ENCODE data around the gene MAP4K3.
A peak's percentile ranks its signal among the peaks of the same experiment; 100 is the strongest.

The MAP4K3 gene

DNA sequence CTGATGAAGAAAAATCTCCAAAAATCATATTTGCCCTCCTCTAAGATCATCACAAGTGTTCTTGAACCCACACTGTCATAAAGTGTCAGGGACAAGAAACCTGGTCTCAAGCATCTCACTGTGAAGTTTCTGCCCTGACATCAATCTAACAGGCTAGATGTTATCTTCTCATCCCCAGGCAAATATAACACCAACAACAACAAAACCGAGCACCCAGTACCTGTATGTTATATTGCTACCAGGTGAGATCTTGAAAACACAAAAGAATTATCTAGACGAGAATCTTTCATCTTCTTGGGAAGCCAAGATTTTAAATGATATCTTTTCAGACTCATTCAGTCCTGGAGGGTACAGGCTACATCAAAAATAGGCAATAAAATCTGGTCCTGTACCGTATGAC is 8.8 kb upstream of the MAP4K3 start:
- intact Hi-C loops (cut with DNase I; ENCODE audit: low total_unique reads): no loop called here
- no peaks in the 10 kb centered on the region for H3K9me3 ChIP-seq
- no peak overlapping the region for H3K27ac ChIP-seq
- no peak for DNase-seq
- TF ChIP-seq, protein P1, sequence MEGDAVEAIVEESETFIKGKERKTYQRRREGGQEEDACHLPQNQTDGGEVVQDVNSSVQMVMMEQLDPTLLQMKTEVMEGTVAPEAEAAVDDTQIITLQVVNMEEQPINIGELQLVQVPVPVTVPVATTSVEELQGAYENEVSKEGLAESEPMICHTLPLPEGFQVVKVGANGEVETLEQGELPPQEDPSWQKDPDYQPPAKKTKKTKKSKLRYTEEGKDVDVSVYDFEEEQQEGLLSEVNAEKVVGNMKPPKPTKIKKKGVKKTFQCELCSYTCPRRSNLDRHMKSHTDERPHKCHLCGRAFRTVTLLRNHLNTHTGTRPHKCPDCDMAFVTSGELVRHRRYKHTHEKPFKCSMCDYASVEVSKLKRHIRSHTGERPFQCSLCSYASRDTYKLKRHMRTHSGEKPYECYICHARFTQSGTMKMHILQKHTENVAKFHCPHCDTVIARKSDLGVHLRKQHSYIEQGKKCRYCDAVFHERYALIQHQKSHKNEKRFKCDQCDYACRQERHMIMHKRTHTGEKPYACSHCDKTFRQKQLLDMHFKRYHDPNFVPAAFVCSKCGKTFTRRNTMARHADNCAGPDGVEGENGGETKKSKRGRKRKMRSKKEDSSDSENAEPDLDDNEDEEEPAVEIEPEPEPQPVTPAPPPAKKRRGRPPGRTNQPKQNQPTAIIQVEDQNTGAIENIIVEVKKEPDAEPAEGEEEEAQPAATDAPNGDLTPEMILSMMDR (IDR thresholded peaks at IDR 0.05): no peak
- H3K27me3 ChIP-seq: no peaks in the 10 kb centered on the region
- peaks cover 0 to 17% (median 0%) of the 10 kb centered on the region in 3 donors for H3K36me3 ChIP-seq
- peaks cover 0 to 4% (median 0%) of the 10 kb centered on the region in 4 donors for H3K4me1 ChIP-seq
- no peak overlapping the region for H3K4me3 ChIP-seq

DNA sequence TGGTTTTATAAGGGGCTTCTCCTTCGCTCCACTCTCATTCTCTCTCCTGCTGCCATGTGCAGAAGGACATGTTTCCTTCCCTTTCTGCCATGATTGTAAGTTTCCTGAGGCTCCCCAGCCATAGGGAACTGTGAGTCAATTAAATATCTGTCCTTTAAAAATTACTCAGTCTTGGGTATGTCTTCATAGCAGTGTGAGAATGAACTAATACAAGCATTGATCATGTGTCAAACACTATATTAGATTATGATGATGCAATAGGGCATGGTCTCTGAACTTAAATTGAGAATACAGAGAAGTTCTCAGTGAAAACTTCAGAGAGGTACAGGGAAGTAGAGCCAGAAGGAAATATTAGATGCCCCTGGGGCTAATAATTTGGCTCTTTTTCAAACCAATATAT is 5.9 kb upstream of the MAP4K3 start:
- no peak for DNase-seq
- H3K36me3 ChIP-seq: peaks cover 0 to 17% (median 0%) of the 10 kb centered on the region in 3 donors
- no peaks in the 10 kb centered on the region for H3K27me3 ChIP-seq
- peaks cover 0 to 27% (median 12%) of the 10 kb centered on the region in 4 donors for H3K4me1 ChIP-seq
- TF ChIP-seq, protein P1 (IDR thresholded peaks at IDR 0.05): no peak
- H3K27ac ChIP-seq: no peak overlapping the region
- H3K4me3 ChIP-seq: no peak overlapping the region
- intact Hi-C loops (cut with DNase I; ENCODE audit: low total_unique reads): no loop called here
- H3K9me3 ChIP-seq: no peaks in the 10 kb centered on the region

DNA sequence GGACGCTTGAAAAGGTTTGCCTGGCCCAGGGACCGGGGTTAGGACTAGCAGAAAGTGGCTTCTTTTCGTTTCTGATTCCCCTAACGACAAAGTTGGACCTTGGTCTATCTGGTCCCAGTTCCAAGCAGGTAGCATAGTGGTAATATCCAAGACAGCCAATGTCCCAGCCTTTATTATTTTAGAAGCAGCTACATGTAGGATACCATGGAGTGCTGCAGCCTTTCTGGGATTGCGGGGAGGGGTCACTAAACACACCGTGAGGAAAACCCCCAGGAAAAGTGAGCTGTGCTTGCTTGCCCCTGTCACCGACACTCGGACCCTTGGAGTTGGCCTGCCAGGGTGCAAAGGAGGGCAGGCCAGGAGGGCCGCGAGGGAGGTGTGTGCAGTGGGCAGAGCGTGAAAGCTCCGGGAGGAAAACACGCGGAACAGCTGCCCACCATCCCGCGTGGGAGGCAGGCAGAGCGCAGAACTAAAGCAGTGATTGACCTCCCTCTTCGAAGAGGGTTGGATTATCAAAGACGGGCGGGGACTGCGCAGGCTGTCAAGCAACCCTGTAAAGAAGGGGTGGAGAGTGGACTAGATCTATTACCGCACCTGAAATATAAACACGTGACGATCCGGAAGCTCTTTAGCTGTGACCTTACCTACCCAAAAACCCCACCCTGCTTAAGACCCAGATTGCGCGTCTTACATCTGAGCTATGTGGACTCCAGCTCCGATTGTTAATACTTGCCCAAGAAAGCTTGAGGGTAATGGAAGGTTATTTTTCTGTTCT is 624 bp upstream of the MAP4K3 start:
- H3K9me3 ChIP-seq: no peaks in the 10 kb centered on the region
- intact Hi-C loops (cut with DNase I; ENCODE audit: low total_unique reads): loop anchor here (5.0 kb wide), 1 partner anchor 55 kb away; no protein-coding TSS in a partner anchor
- peaks cover 0 to 53% (median 35%) of the 10 kb centered on the region in 4 donors for H3K4me1 ChIP-seq
- TF ChIP-seq, protein P1 (IDR thresholded peaks at IDR 0.05): no peak
- H3K27ac ChIP-seq: peak overlapping the region; percentile 96 to 98
- H3K4me3 ChIP-seq: peak overlapping the region; percentile 90 to 94
- H3K36me3 ChIP-seq: peaks cover 0 to 4% (median 0%) of the 10 kb centered on the region in 3 donors
- H3K27me3 ChIP-seq: no peaks in the 10 kb centered on the region
- DNase-seq: peak; percentile 23 to 70

DNA sequence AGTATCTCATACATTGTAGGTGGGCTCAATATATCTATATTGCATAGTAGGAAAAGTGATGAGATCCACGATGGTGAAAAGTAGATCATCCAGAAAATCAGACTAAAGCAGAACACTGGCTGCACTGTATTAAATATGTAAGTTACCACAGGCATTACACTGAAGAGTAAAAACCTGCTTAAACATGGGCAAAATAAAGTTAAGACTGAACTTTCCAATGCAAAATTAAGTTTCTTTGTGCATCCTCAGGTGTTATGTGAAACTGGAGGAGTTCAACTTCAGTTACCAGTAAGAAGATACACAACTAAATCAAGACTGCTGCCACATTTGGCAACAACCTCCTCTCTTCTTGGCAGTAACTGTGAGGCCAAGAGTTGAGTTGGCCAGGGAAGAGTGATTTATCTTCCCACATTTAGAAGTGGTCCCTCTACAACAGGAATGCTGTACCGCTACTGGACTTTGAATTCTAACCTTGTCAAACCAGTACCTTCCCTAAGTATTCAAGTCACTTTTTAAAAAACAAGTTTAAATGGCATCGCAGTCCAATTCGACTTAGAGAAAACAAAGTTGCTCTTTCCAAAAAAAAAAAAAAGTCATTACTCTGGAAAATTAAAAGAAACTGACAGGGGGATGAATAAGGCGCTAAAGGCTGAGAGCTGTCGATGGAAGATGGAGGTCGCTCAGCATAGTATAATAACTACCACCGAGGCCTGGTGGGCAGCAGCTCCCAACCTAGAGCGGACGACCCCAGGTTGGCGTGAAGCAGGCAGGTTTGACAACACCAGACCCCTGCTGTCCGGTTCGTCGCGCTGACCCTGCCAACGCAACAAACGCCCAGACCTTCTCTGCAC is 1.1 kb downstream of the MAP4K3 start:
- peaks cover 0 to 4% (median 0%) of the 10 kb centered on the region in 3 donors for H3K36me3 ChIP-seq
- intact Hi-C loops (cut with DNase I; ENCODE audit: low total_unique reads): loop anchor here (5.0 kb wide), 1 partner anchor 54 kb away; no protein-coding TSS in a partner anchor
- TF ChIP-seq, protein P1 (IDR thresholded peaks at IDR 0.05): no peak
- peak overlapping the region; percentile 90 to 94 for H3K4me3 ChIP-seq
- no peaks in the 10 kb centered on the region for H3K27me3 ChIP-seq
- no peaks in the 10 kb centered on the region for H3K9me3 ChIP-seq
- H3K27ac ChIP-seq: peak overlapping the region; percentile 96 to 98
- peaks cover 0 to 66% (median 48%) of the 10 kb centered on the region in 4 donors for H3K4me1 ChIP-seq
- peak in 1 of 2 donors; percentile 26 for DNase-seq

DNA sequence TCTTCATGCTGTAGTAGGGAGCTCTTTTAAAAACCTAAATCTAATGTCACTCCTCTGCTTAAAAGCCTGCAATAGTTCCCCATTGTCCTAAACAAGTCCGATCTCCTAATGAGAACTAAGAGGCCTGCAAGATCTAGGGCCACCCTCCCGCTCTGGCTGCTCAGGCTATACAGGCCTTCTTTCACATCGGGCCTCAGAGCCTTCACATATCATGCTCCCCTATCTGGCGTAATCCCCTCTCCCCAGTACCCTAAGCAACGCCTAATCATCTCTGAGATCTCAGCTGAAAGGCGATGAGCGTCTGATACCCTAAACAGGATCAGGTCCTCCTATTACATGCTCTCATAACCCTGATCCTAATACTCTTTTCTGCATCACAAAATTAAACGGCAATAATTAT is 1.9 kb downstream of the MAP4K3 start:
- no peak for DNase-seq
- TF ChIP-seq, protein P1 (IDR thresholded peaks at IDR 0.05): no peak
- no peaks in the 10 kb centered on the region for H3K27me3 ChIP-seq
- H3K27ac ChIP-seq: peak overlapping the region; percentile 43 to 96
- no peaks in the 10 kb centered on the region for H3K9me3 ChIP-seq
- H3K36me3 ChIP-seq: peaks cover 0 to 4% (median 0%) of the 10 kb centered on the region in 3 donors
- peaks cover 0 to 72% (median 52%) of the 10 kb centered on the region in 4 donors for H3K4me1 ChIP-seq
- intact Hi-C loops (cut with DNase I; ENCODE audit: low total_unique reads): loop anchor here (5.0 kb wide), 1 partner anchor 53 kb away; no protein-coding TSS in a partner anchor
- H3K4me3 ChIP-seq: peak overlapping the region; percentile 90 to 94
